Ishikawa (cell line): Measurements from ENCODE around the gene THSD4.

Source experiments
- CEBPB ChIP-seq: IDR thresholded peaks from 2 replicates; pipeline ENCODE4 v1.6.1; 2012
- CREB1 ChIP-seq: IDR thresholded peaks from 2 replicates; pipeline ENCODE4 v1.6.1; 2012; ENCODE audit warnings: low read depth
- EGR1 ChIP-seq: IDR thresholded peaks from 2 replicates; pipeline ENCODE4 v1.6.1; 2012
- EP300 ChIP-seq: IDR thresholded peaks from 2 replicates; pipeline ENCODE4 v1.6.1; 2012; ENCODE audit warnings: borderline replicate concordance
- FOXM1 ChIP-seq: IDR thresholded peaks from 2 replicates; pipeline ENCODE4 v1.6.1; 2012; ENCODE audit warnings: low read depth, borderline replicate concordance
- MAX ChIP-seq: IDR thresholded peaks from 2 replicates; pipeline ENCODE4 v1.6.1; 2012
- NFIC ChIP-seq: IDR thresholded peaks from 2 replicates; pipeline ENCODE4 v1.6.1; 2012
- RAD21 ChIP-seq: IDR thresholded peaks from 2 replicates; pipeline ENCODE4 v1.6.1; 2012; ENCODE audit warnings: low read depth
- REST ChIP-seq: IDR thresholded peaks from 2 replicates; pipeline ENCODE4 v1.6.1; 2012; ENCODE audit warnings: low read depth, mild to moderate bottlenecking
- TAF1 ChIP-seq: IDR thresholded peaks from 2 replicates; pipeline ENCODE4 v1.6.1; 2012; ENCODE audit warnings: low read depth, mild to moderate bottlenecking
- TCF12 ChIP-seq: IDR thresholded peaks from 2 replicates; pipeline ENCODE4 v1.6.1; 2012; ENCODE audit warnings: low read depth
- TEAD4 ChIP-seq: IDR thresholded peaks from 2 replicates; pipeline ENCODE4 v1.6.1; 2012
- USF1 ChIP-seq: IDR thresholded peaks from 2 replicates; pipeline ENCODE4 v1.6.1; 2012
- YY1 ChIP-seq: IDR thresholded peaks from 2 replicates; pipeline ENCODE4 v1.6.1; 2012; ENCODE audit warnings: low read depth
- ZBTB7A ChIP-seq: IDR thresholded peaks from 2 replicates; pipeline ENCODE4 v1.6.1; 2012; ENCODE audit warnings: low read depth

The THSD4 gene

GRCh38 chr15:71821547-71822129, 706.4 kb downstream of the THSD4 start:
- no peak for TF ChIP-seq TEAD4
- TF ChIP-seq USF1: no peak
- no peak for TF ChIP-seq REST
- no peak for TF ChIP-seq ZBTB7A

GRCh38 chr15:71822890-71823630, 707.8 kb downstream of the THSD4 start:
- TF ChIP-seq USF1: no peak
- TF ChIP-seq MAX: no peak
- no peak for TF ChIP-seq EGR1
- TF ChIP-seq RAD21: no peak
- no peak for TF ChIP-seq TAF1
- no peak for TF ChIP-seq CEBPB

GRCh38 chr15:71823801-71824200, 708.5 kb downstream of the THSD4 start:
- TF ChIP-seq RAD21 (no peak), NFIC (no peak), EGR1 (no peak), REST (no peak), CEBPB (no peak), TEAD4 (no peak), FOXM1 (no peak), MAX (no peak), CREB1 (no peak)

GRCh38 chr15:71825021-71825730, 709.9 kb downstream of the THSD4 start:
- TF ChIP-seq CREB1 (no peak), TAF1 (no peak), TCF12 (no peak), CEBPB (no peak), RAD21 (no peak), EP300 (no peak), YY1 (no peak), ZBTB7A (no peak), REST (no peak), EGR1 (no peak), TEAD4 (no peak), NFIC (no peak), USF1 (no peak), MAX (no peak)
